GM10266 (cell line): ENCODE results near the gene SRRM3.

Experiments used
- DNase-seq: peaks from one replicate; pipeline ENCODE4 v3.0.0; 2012; ENCODE audit errors: extremely low spot score
- CTCF ChIP-seq: IDR thresholded peaks from 2 replicates; pipeline ENCODE4 v1.5.1; 2012; ENCODE audit warnings: mild to moderate bottlenecking, low read depth; ENCODE audit not compliant: control insufficient read depth, insufficient read depth; ENCODE audit errors: missing control alignments

Gene SRRM3

DNA sequence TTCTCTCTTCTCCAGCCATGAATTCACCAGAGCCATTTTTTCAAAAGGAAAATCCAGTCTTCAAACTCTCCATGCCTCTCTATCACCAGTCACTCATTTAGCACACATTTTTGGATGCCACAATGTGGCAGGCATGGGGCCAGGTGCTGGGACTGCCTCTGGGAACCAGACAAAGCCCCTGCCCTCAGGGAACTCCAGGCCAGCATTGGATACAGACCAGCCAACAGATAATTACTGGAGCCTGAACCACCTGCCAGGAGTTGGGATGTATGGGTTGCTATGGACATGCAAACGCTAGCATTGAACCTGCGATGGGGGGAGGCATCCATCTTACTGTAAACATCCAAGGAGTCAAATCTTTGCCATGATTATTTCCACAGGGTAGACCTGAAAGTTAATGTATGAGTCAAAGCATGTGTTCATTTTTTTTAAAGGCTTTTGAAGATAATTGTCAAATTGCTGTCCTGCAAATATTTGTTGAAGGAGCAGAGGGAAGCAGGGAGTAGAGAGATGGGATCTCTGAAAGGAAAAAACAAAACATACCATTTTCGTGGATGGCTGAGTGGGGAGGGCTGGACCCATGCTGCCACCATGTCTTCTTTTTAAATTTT lies 43.2 kb downstream of the SRRM3 start:
- TF ChIP-seq CTCF: no peak
- no peak for DNase-seq

DNA sequence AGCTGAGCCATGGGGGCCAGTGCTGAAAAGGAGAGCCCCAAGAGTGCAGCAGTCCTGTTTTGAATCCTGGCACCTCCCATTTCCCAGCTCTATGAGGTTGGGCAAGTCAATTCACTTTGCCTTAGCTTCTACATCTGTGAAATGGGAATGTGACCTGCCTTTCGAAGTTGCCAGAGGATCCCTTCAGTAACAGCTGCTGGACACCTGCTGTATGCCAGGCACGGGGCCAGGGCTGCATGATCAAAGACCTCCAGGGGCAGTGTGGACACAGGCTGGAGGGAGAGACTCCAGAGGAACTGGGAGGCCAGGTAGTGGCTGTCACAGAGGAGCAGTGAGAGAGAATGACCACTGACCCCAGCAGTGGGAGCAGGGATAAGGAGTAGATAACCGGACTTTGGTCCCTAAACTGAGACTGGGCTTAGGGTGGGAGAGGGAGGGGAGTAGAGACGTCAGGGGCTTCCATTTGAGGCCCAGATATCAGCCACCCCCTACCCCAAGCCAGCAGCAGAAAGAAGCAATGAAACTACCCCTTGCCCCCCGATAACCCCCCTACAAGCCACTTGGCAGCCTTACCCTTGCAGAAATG lies 45.2 kb downstream of the SRRM3 start:
- no peak for TF ChIP-seq CTCF
- DNase-seq: no peak

- no peak for TF ChIP-seq CTCF
- DNase-seq: no peak
Observed at GRCh38 chr7:76247938-76248337, 46.2 kb downstream of the SRRM3 start.

DNA sequence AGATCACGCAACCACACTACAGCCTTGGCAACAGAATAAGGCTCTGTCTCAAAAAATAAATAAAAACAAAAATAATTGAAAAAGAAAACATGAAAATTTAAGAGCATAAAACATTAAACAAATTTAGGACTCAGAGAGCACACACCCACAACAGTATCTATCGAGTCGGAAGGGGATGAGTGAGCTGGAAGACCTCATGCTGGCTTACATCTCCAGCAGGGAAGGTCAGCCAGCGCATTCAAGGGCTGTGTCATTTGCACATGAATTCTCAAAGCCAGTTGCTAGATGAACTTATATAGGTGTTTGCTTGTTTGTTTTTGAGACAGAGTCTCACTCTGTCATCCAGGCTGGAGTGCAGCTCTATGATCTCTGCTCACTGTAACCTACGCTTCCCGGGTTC lies 50.3 kb downstream of the SRRM3 start:
- no peak for TF ChIP-seq CTCF
- DNase-seq: no peak

- no peak for TF ChIP-seq CTCF
- DNase-seq: no peak
Observed at GRCh38 chr7:76254781-76255180, 53.1 kb downstream of the SRRM3 start.

DNA sequence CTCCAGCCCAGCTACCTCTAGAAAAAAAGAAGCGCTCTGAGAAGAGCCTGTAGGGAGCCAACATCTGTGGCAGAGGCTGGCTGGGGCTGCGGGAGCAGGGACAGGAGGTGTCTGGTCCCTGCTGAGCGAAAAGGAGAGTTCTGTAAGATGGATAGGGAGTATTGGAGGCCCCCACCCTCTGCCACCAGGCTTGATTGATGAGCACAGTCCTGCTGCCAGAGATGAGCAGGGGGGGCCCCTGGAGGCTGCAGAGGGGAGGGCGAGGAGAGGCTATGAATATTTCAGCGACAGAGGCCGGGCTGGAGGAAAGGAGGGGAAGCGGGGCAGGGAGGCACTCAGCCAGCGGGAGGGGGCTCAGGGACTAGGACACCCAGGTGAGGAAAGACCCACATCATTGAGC lies 56.3 kb downstream of the SRRM3 start:
- no peak for DNase-seq
- no peak for TF ChIP-seq CTCF
